Activated CD8-positive, alpha-beta memory T cell treated with anti-CD3 and anti-CD28 coated beads, Interleukin-2, amount 50 U/mL, for 1 hour (primary cell): Measurements from ENCODE around the gene PTPN13.

ENCODE experiments used
- DNase-seq: peaks from one replicate; pipeline ENCODE4 v3.0.0-alpha.2; 2020; ENCODE audit errors: extremely low read depth

Gene PTPN13

GRCh38 chr4:86818211-86818610, 224.1 kb downstream of the PTPN13 start:
- no peak for DNase-seq

- no peak for DNase-seq
These were observed 224.7 kb downstream of the PTPN13 start for GRCh38 chr4:86818841-86819240.

DNA sequence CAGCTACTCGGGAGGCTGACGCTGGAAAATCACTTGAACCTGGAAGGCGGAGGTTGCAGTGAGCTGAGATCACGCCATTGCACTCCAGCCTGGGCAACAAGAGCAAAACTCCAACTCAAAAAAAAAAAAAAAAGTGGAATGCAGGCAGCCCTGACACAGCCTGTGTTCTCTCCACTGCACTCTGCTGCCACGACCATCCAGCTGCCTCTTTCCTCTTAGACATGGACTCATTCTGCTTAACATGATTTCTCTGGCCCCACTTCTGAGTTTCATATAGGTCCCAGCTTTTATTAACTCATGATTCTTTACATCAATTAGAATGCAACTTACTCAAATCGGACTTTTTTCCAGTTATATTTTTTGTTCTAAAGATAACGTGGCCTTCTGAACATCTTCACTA, 225.4 kb downstream of the PTPN13 start:
- no peak for DNase-seq

GRCh38 chr4:86821151-86821550, 227.0 kb downstream of the PTPN13 start:
- no peak for DNase-seq

GRCh38 chr4:86822136-86822535, 228.0 kb downstream of the PTPN13 start:
- DNase-seq = no peak

- DNase-seq = no peak
These were observed 231.4 kb downstream of the PTPN13 start for GRCh38 chr4:86825511-86825910.

DNA sequence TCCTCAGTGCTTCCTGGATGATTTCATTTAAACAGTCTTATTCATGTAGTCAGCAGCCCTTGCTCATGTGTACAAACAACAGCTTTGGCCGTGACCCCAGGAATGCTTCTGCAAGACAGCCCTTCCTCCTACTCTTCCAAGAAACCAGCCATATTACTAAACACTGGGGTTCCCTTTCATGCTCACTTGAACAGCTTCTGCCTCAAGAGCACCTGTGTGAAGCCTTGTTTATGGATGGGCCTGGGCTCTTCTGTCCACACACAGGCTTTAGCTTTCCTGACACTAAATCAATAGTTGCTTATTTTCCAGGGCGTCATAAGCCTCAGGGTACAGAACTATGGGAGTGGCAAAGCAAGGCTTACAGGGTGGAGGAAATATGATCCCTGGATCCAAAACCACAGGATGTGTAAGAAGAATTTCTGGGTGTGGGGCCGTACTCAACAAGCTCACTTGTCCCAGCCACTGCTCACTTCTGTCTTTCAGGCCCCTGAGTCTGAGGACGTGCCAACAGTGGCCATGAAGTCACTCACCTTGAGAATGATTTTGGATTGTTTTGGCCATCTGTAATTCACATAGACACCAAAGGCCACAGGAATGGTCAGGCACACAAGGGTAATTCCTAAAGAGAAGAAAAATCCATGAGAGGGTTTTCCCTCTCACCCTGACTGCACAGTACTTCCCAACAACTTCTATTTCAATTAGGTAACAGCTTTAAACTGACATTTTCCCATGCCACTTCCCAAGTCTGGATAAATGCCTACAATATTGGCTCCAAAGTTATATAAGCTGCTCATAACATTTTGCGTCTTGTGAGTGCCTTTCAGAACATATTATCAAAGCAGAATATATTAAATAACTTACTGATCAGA, 237.4 kb downstream of the PTPN13 start:
- no peak for DNase-seq

GRCh38 chr4:86833615-86834014, 239.5 kb downstream of the PTPN13 start:
- DNase-seq = no peak

GRCh38 chr4:86834901-86835300, 240.8 kb downstream of the PTPN13 start:
- no peak for DNase-seq

DNA sequence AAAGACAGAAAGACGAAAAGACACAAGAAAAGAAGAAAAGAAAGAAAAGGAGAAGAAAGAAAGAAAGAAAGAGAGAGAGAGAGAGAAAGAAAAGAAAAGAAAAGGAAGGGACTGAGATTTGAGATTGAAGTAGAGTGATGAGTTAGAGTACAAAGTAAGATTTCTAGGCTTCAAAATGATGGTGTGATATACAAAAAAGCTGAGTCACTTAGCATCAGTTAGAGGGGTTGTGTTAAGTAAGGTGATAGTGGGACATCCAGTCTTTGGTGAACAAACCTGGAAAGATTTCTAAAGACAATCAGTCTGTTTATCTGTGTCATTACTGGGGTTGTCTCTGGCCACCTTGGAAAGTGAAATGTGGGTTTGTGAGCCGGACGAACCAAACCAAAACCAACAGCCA, 241.6 kb downstream of the PTPN13 start:
- no peak for DNase-seq

DNA sequence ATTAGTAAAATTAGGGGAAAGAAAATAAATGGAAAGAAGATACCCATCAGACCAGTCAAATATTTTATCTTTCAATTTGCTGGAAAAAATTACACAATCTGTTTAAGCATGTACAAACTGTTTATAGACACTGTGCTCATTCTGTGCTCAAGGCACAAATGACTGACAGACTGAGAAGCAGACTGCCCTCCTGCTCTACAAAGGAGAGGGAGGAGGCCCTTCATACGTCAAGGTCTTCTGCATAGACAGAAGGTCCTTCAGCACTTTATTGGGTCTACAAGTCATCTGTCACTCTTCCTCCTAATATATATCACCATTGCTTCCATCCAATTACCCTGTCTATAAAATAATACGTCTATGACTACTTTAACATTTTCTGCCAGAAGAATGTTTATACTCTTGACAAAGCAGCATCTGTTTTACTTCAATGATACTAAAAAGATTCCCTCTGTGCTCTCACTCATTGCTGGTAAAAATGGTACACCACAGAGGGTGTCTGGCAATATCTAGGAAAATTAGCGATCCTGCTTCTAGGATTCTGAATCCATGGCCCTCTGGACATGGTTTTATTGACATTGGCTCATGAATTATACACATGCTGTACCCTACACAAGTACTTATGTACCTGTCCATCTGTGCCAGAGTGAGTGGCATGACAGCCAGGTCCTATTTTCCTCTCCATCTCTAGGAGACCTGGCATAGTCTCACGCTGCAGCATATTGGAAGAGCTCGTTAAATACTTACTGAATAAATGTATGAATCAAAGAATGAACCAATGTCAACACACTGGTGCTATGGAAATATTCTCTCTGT, 243.8 kb downstream of the PTPN13 start:
- no peak for DNase-seq

GRCh38 chr4:86840858-86841257, 246.7 kb downstream of the PTPN13 start:
- no peak for DNase-seq

GRCh38 chr4:86841309-86841708, 247.2 kb downstream of the PTPN13 start:
- no peak for DNase-seq

GRCh38 chr4:86845593-86845992, 251.5 kb downstream of the PTPN13 start:
- no peak for DNase-seq

DNA sequence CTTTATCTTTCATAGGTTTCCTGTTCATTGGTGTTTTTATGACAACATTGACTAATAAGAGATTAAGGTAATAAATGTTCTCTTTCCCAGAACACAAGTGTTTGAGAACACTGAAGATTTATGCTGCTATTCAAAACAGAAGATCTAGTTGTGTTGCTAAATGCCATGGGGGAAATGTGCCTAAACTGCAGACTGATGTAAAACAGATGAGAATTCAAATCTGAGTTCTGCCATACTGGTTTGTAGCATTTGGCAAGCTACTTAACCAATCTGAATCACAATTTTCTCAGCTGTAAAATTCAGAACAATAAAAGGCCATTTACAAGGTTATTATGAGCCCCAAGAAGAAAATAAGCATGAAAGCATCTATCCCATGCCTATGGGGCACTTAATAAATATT, 252.8 kb downstream of the PTPN13 start:
- no peak for DNase-seq

DNA sequence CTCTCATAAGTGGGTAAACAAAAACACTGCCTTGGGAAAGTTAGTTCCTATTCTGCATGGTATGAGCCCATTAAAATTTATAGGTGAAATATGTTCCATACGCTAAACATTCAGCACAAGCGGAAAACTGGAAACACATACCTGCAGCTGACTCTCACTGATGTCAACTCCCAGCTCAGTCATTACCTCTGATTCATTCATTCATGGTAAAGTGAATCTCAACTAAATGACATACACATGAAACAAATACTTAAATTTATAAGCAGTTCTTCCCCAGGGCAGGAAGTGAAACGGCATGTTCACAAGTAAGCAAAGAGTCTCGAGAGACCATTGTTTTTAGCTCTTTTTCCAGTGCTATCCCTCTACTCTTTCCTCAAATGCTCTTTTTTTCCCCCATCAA, 253.5 kb downstream of the PTPN13 start:
- no peak for DNase-seq

GRCh38 chr4:86848136-86848535, 254.0 kb downstream of the PTPN13 start:
- DNase-seq = no peak

- no peak for DNase-seq
These were observed 254.9 kb downstream of the PTPN13 start, which contains the start of gene SLC10A6 for GRCh38 chr4:86848732-86849619. Gene SLC10A6 (minus strand): TSS chr4:86849384. CDS start chr4:86849115, 269 bp downstream.

GRCh38 chr4:86853209-86853608, 259.1 kb downstream of the PTPN13 start:
- DNase-seq = no peak

DNA sequence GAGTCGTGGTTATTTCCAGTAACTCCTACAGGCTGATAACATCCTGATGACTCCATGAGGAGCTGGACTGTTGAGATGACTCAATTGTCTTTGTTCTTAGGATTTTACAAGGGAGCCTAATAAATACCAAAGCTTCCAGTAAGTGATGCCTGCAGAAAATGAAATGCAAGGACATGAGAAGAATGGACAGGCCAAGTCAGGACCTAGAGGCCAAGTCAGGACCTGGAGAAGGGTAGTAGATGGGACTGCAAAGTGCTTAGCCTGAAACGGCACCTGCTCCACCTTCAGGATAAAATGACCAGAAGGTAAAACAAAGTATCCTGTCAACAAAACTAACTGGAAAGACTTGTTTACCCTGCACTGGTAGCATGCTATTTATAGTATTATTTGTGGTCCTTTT, 261.5 kb downstream of the PTPN13 start:
- DNase-seq = no peak

DNA sequence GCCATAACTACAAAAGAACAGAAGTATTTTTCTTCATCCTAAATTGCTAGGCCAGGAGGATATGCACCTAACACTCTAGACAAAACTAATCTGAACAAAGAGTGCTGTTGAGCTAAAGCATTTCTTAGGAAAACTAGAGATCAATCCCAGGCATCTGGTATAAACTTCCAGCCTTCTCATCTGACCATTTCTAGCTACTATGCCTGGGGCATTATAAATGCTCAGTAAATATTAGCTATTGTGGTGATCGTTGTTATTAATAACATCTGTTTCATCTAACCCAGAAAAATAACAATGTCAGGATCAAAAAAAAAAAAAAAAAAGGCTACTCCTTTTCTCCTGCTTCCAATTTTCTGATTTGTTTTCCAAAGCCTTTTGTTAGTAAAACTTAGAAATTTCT, 262.8 kb downstream of the PTPN13 start:
- no peak for DNase-seq
